Measurements from ENCODE around the gene FAR1.
"Not testable (repeated sequence)": the region's sequence is repeated elsewhere in the genome, so short reads cannot be mapped to it uniquely, and the experiment has no call there.

Gene FAR1

DNA sequence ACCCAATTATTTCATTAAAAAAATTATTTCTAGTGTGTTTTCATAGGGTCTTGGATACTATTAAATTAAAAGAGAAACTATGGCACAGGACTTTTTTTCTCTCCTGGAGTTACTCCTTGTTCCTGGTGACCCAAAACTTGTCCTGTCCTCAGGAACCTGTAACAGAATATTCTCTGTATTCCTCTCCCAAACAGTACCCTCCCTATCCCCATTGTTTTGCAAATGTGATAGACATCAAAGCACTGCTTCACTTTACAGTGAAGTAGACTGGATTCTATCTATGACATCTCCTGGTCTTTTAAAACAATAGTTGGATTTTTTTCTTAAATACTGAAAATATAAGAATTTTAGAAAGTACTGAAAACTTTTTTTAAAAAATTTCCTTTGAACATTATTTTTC, 37.2 kb downstream of the FAR1 start:
- H3K27me3 Mint-ChIP-seq, result no peaks in the 10 kb centered on the region
- H3K4me1 Mint-ChIP-seq, result no peaks in the 10 kb centered on the region
- DNase-seq (ENCODE audit: low spot score in 2 of 2) (no peak), ATAC-seq (ENCODE audit: low read depth) (no peak)
- H3K36me3 Mint-ChIP-seq, result peaks cover 22% of the 10 kb centered on the region
- no peak overlapping the region for H3K27ac Mint-ChIP-seq
- no peaks in the 10 kb centered on the region for H3K9me3 Mint-ChIP-seq
- no peak overlapping the region for H3K4me3 Mint-ChIP-seq

DNA sequence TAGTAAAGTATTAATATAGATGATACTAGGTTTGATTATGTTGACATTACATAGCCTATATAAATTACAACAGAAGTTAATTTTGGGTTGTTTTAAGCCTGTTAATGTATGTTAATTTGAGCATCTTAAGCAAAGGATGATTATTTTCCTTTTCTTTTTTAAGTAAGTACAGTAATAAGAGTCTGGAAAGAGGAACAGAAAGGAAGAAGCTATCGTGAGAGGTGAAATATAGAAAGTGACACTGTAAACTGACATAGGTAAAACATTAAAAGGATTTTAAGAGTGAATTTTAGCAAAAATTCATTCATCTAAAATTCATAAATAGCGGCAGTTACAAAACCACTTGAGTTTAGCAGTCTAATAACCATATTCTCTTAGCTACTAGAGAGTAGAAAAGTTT, 45.5 kb downstream of the FAR1 start:
- Mint-ChIP-seq H3K9me3 (no peaks in the 10 kb centered on the region), H3K4me3 (no peak overlapping the region), H3K27ac (no peak overlapping the region), H3K36me3 (peaks cover 26% of the 10 kb centered on the region), H3K4me1 (no peaks in the 10 kb centered on the region), H3K27me3 (no peaks in the 10 kb centered on the region)
- ATAC-seq (ENCODE audit: low read depth) (no peak), DNase-seq (ENCODE audit: low spot score in 2 of 2) (no peak)

DNA sequence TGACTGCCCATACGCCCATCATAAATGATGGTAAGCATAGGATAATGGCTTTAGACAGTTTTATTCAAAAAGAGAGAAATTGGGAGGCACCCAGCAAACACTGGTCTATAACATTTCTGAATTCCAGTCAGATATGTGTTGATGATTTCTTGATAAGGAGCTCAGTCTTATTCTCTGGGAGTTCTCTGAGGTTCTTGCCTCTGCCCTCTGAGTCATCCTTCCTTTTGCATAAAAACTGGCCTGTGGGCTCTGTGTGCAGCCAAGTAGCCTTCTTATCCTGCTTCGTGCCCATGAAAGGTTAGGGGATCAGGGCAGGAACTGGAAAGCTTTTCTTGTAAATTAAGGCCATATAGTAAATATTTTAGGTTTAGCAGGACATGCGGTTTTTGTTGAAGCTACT, 48.9 kb downstream of the FAR1 start:
- H3K36me3 Mint-ChIP-seq, result peaks cover 25% of the 10 kb centered on the region
- H3K27ac Mint-ChIP-seq, result no peak overlapping the region
- no peak overlapping the region for H3K4me3 Mint-ChIP-seq
- ATAC-seq (ENCODE audit: low read depth) (no peak), DNase-seq (ENCODE audit: low spot score in 2 of 2) (no peak)
- no peaks in the 10 kb centered on the region for H3K27me3 Mint-ChIP-seq
- H3K9me3 Mint-ChIP-seq, result no peaks in the 10 kb centered on the region
- H3K4me1 Mint-ChIP-seq, result no peaks in the 10 kb centered on the region

DNA sequence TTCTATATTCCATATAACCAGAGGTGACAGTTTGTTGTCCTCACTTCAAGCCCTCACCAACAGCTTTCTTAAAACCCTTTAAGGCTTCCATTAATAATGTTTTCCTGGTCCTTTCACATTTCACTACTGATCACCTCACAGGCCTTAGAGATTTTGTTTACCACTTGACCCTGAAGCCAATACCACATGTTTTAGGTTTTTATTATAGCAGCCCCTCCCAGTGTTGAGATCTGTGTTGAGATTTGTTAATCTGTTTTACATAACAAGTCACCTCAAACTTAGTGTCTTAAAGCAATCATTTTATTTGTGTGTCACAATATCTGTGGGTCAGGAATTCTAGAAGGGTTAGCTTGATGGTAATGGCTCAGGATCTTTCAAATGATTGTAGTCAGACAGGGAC, 49.9 kb downstream of the FAR1 start:
- no peaks in the 10 kb centered on the region for H3K9me3 Mint-ChIP-seq
- peak overlapping the region; percentile 47 for H3K27ac Mint-ChIP-seq
- no peaks in the 10 kb centered on the region for H3K27me3 Mint-ChIP-seq
- peaks cover 32% of the 10 kb centered on the region for H3K36me3 Mint-ChIP-seq
- no peak overlapping the region for H3K4me3 Mint-ChIP-seq
- ATAC-seq (ENCODE audit: low read depth) (no peak), DNase-seq (ENCODE audit: low spot score in 2 of 2) (no peak)
- H3K4me1 Mint-ChIP-seq, result no peaks in the 10 kb centered on the region

DNA sequence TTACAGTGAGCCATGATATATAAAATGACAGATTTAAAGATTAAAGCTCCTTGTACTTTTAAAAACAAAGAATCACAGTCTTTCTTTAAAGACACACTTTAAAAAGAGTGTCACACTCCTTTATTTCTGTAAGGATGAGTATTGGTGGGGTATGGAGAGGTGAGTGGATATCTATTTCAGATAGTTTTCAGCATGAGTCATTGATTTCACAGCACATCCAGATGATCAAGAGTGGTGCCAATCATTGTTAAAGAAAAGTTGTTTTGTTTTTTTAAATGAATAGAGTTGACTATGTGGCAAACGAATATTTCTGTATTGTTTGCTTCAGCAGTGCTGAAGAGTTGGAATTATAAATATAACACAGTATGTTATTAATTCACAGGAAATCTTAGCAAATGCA, 52.5 kb downstream of the FAR1 start:
- no peak for ATAC-seq (ENCODE audit: low read depth)
- peaks cover 35% of the 10 kb centered on the region for H3K36me3 Mint-ChIP-seq
- no peak for DNase-seq (ENCODE audit: low spot score in 2 of 2)
- H3K4me1 Mint-ChIP-seq, result no peaks in the 10 kb centered on the region
- H3K4me3 Mint-ChIP-seq, result no peak overlapping the region
- no peaks in the 10 kb centered on the region for H3K9me3 Mint-ChIP-seq
- H3K27ac Mint-ChIP-seq, result no peak overlapping the region
- H3K27me3 Mint-ChIP-seq, result no peaks in the 10 kb centered on the region

DNA sequence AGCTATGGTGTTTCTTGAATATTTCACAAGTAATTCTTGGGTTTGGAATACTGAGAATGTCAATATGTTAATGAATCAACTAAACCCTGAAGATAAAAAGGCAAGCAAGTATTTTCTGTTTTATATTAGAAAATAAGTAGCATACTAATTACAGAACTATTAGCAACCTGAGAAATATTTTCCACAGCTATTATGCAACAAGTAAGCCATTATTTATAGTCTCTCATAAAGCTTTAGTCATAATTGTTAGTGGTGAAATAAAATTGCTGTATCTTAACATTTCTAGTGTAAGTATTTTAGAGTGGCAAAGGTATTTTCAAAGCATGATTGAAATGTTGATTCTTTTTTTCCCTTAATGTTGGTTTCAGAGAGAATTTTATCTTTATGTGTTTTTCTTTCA, 53.3 kb downstream of the FAR1 start:
- H3K9me3 Mint-ChIP-seq, result no peaks in the 10 kb centered on the region
- ATAC-seq (ENCODE audit: low read depth), result no peak
- no peaks in the 10 kb centered on the region for H3K27me3 Mint-ChIP-seq
- no peak for DNase-seq (ENCODE audit: low spot score in 2 of 2)
- no peak overlapping the region for H3K4me3 Mint-ChIP-seq
- peaks cover 34% of the 10 kb centered on the region for H3K36me3 Mint-ChIP-seq
- H3K4me1 Mint-ChIP-seq, result no peaks in the 10 kb centered on the region
- H3K27ac Mint-ChIP-seq, result no peak overlapping the region

DNA sequence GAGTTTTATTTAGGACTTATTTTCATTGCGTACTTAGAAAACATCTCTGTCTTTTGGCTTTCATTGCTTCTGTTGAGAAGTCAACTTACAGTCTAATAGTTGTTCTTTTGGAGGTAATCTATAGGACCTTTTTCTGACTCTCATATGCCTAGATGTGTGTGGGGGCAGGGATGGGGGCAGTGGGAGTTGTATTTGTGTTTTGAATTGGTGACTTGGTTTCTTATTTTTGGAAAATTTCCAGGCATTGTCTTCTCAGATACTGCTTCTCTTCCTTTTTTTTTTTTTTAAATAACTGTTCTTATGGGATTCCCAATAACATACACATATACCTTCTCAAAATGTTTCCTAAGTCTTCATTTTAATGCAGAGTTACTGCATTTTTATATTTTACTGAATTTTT, 58.0 kb downstream of the FAR1 start:
- Mint-ChIP-seq H3K4me1 (no peaks in the 10 kb centered on the region), H3K27ac (no peak overlapping the region), H3K27me3 (no peaks in the 10 kb centered on the region), H3K36me3 (peaks cover 25% of the 10 kb centered on the region), H3K9me3 (no peaks in the 10 kb centered on the region), H3K4me3 (no peak overlapping the region)
- ATAC-seq (ENCODE audit: low read depth) (no peak), DNase-seq (ENCODE audit: low spot score in 2 of 2) (no peak)

DNA sequence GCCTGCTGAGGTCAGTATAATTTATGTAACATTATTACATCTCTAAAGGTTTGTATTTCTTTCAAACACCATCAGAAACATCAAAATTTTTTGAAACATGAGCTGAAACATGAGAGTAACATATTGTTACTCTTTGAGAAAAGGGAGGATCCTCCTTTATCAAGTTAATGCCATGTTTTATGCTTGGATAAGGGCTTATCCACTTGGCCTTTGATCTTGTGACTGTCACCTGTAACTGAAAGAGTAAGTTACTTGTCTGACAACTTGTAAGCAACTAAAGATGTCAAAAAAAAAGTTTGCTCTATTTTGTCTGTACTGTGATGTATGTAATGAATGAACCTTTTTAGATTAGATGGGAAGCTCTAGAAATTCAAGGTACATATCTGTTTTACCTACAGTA, 59.6 kb downstream of the FAR1 start:
- Mint-ChIP-seq H3K27me3 (no peaks in the 10 kb centered on the region), H3K9me3 (no peaks in the 10 kb centered on the region), H3K27ac (no peak overlapping the region), H3K4me1 (no peaks in the 10 kb centered on the region), H3K36me3 (peaks cover 18% of the 10 kb centered on the region), H3K4me3 (no peak overlapping the region)
- ATAC-seq (ENCODE audit: low read depth) (no peak), DNase-seq (ENCODE audit: low spot score in 2 of 2) (no peak)

DNA sequence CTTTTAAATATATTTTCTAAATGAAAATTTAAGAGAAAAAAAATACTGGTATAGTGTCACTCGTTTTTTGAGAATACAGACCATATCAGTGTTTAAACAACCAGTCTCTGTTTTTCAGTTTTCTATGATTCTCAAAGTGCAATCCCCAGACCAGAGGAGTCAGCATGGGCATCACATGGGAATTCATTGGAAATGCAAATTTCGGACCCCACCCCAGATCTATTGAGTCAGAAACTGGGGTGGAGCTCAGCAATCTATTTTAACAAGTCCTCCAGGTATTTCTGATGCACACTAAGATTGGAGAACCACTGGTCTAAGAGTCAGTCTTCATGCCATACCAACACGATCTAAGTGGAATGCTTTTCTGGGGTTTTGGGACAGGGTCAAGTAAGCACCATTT, 66.1 kb downstream of the FAR1 start:
- H3K27ac Mint-ChIP-seq, result no peak overlapping the region
- DNase-seq (ENCODE audit: low spot score in 2 of 2) (no peak), ATAC-seq (ENCODE audit: low read depth) (no peak)
- H3K36me3 Mint-ChIP-seq, result no peaks in the 10 kb centered on the region
- H3K4me3 Mint-ChIP-seq, result no peak overlapping the region
- H3K27me3 Mint-ChIP-seq, result no peaks in the 10 kb centered on the region
- no peaks in the 10 kb centered on the region for H3K4me1 Mint-ChIP-seq
- H3K9me3 Mint-ChIP-seq, result no peaks in the 10 kb centered on the region

DNA sequence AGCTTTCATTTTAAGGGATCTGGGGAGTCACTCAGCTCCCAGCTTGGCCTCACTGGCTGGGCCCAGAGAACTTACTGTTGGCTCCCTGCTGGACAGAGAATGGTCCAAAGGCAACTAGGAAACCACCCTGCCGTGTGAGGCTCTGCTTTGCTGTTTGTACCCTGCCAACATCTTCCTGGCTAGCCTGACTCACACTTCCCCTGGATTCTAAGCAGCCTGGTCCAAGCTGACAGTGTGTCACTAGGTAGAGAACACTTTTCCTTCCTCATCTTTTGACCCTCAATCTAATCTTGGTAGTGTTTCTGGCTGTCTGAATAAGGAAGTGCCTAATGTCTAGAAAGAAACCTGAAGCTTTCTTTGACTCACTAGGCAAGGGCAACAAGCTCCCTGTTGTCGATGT, 76.7 kb downstream of the FAR1 start:
- H3K27me3 Mint-ChIP-seq, result peaks cover 33% of the 10 kb centered on the region
- no peaks in the 10 kb centered on the region for H3K9me3 Mint-ChIP-seq

DNA sequence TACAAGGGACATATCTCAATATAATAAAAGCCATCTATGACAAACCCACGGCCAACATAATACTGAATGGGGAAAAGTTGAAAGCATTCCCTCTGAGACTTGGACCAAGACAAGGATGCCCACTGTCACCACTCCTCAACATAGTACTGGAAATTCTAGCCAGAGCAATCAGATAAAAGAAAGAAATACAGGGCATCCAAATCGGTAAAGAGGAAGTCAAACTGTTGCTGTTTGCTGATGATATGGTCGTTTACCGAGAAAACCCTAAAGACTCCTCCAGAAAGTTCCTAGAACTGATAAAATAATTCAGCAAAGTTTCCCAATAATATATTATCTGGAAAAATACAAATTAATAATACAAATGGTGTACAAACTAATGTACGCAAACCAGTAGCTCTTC, 84.8 kb downstream of the FAR1 start:
- not testable (repeated sequence) for H3K27ac Mint-ChIP-seq; H3K4me3 Mint-ChIP-seq; ATAC-seq (ENCODE audit: low read depth); H3K4me1 Mint-ChIP-seq; H3K27me3 Mint-ChIP-seq; H3K36me3 Mint-ChIP-seq; DNase-seq (ENCODE audit: low spot score in 2 of 2); H3K9me3 Mint-ChIP-seq

More for the DNA sequence above, 76.7 kb downstream of the FAR1 start:
- no peak overlapping the region for H3K27ac Mint-ChIP-seq
- ATAC-seq (ENCODE audit: low read depth) (no peak), DNase-seq (ENCODE audit: low spot score in 2 of 2) (no peak)
- no peaks in the 10 kb centered on the region for H3K36me3 Mint-ChIP-seq
- H3K4me3 Mint-ChIP-seq, result no peak overlapping the region
- H3K4me1 Mint-ChIP-seq, result no peaks in the 10 kb centered on the region

DNA sequence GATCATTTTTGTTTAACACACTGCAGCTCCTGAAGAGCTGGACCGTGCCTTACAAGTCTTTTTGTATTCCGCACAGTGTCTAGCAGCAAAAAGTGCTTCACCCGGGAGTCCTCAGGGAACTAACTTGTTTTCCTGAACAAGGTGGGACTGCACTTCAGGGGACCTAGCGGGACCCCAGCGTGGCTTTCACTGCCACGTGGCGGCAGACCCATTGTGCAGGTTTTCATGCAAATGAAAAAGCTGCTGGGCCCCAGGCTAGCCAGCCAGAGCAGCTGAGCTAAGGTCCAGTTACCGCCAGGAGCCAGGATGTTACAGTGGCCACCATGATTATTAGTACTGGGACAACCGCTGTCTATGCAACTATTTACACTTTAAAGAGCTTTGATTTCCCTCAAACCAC, 90.6 kb downstream of the FAR1 start:
- no peak for ATAC-seq (ENCODE audit: low read depth)

DNA sequence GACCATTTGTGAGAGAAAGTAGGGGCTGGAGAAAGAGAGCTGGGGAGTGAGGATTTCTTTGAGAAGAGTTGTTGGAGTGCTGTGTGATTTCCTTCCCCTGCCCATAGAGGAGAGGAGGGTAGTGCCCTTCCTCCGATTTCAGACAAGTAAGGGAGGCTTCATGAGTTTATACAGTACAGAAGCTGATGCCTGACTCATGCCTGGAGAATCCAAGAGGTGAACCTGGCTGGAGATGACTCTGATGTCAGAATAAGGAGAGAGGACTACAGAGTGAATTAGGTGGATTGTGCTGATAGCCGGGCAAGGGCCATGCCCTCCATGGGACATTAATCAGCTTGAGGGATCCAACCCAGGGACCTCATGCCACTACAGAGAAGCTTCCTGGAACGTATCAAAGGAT, 91.6 kb downstream of the FAR1 start:
- Mint-ChIP-seq H3K9me3 (no peaks in the 10 kb centered on the region), H3K36me3 (no peaks in the 10 kb centered on the region), H3K4me3 (no peak overlapping the region), H3K27me3 (peaks cover 7% of the 10 kb centered on the region), H3K4me1 (no peaks in the 10 kb centered on the region), H3K27ac (no peak overlapping the region)
- ATAC-seq (ENCODE audit: low read depth) (no peak), DNase-seq (ENCODE audit: low spot score in 2 of 2) (no peak)

More for the DNA sequence above, 90.6 kb downstream of the FAR1 start:
- Mint-ChIP-seq H3K27ac (no peak overlapping the region), H3K27me3 (peaks cover 1% of the 10 kb centered on the region), H3K4me1 (no peaks in the 10 kb centered on the region), H3K9me3 (no peaks in the 10 kb centered on the region), H3K4me3 (no peak overlapping the region), H3K36me3 (no peaks in the 10 kb centered on the region)
- DNase-seq (ENCODE audit: low spot score in 2 of 2), result no peak

DNA sequence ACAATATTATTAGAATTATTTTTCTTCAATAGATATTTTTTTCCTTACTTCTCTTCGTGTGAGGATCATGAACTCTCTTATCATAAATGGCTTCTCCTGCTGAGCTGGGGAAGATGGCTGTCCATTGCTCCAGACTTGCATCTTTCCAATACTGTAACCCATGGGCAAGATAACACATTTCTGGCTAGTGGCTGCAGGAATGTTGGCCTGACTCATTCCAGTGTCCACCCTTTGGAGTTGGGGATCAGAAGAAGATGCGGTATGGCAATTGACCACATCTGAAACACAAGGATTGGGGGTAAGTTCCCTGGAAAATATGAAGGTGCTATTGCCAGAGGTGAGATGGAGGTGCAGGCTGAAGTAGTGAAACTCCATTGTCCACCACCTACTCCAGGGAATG, 92.8 kb downstream of the FAR1 start:
- peaks cover 7% of the 10 kb centered on the region for H3K27me3 Mint-ChIP-seq
- H3K27ac Mint-ChIP-seq, result no peak overlapping the region
- no peaks in the 10 kb centered on the region for H3K4me1 Mint-ChIP-seq
- ATAC-seq (ENCODE audit: low read depth) (no peak), DNase-seq (ENCODE audit: low spot score in 2 of 2) (no peak)
- H3K9me3 Mint-ChIP-seq, result no peaks in the 10 kb centered on the region
- H3K36me3 Mint-ChIP-seq, result no peaks in the 10 kb centered on the region
- H3K4me3 Mint-ChIP-seq, result no peak overlapping the region

DNA sequence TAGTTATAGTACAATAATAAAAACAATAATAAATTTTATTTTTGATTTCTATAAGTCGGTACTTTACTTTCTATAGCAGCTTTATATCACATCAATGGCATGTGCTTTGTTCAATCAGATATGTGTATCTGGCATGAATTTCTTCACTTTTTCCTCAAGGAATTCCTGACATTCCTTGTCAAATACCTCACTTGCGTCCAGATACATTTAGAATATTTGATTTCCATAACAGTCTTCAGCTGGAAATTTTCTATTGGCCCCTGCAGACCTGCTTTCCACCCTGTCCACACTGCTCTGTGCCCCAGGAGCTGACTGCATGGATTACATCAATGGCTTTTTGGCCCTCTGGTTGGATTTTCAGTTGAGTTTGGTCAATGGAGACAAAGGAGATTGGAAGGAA, 93.2 kb downstream of the FAR1 start:
- DNase-seq (ENCODE audit: low spot score in 2 of 2) (no peak), ATAC-seq (ENCODE audit: low read depth) (no peak)
- H3K9me3 Mint-ChIP-seq, result no peaks in the 10 kb centered on the region
- no peaks in the 10 kb centered on the region for H3K36me3 Mint-ChIP-seq
- no peak overlapping the region for H3K4me3 Mint-ChIP-seq
- H3K27me3 Mint-ChIP-seq, result peaks cover 7% of the 10 kb centered on the region
- no peaks in the 10 kb centered on the region for H3K4me1 Mint-ChIP-seq
- H3K27ac Mint-ChIP-seq, result no peak overlapping the region

DNA sequence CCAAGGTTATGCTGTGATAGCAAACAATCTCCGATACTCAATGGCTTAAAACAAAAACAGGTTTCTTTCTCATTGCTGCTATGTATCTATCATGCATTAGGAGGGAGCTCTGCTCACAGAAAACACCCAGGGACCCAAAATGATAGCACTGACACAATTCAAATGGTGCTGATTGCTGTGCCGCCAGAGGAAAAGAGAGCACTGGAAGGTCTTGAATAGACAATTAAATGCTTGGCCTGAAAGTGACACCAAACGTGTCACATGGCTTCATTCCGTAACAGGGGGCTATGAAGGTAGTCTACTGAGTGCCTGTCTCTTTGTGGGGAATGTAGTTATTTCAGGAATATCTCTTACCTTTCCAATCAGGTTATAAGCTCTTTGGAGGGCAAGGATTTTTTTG, 94.2 kb downstream of the FAR1 start:
- ATAC-seq (ENCODE audit: low read depth) (no peak), DNase-seq (ENCODE audit: low spot score in 2 of 2) (no peak)
- no peaks in the 10 kb centered on the region for H3K4me1 Mint-ChIP-seq
- no peak overlapping the region for H3K27ac Mint-ChIP-seq
- H3K9me3 Mint-ChIP-seq, result no peaks in the 10 kb centered on the region
- H3K4me3 Mint-ChIP-seq, result no peak overlapping the region
- no peaks in the 10 kb centered on the region for H3K36me3 Mint-ChIP-seq
- peaks cover 9% of the 10 kb centered on the region for H3K27me3 Mint-ChIP-seq

Measured in memory B cell (primary cell).